ENCODE measurements around the gene SERTAD4. TPM values are rescaled to one million over a fixed set of nuclear protein-coding genes. Genes with fewer than 3 reads are reported as not detected.
A peak's percentile ranks its signal among the peaks of the same experiment; 100 is the strongest.

Gene SERTAD4
- total RNA-seq, 1 experiment from 2014 or later, result 2.6 TPM

- Histone ChIP-seq H3K9me2 (replicated peaks; ENCODE audit: low read length) (no peaks in the 10 kb centered on the region), H3K4me2 (ENCODE audit: low read length) (no peak overlapping the region), H2AFZ (ENCODE audit: low read length) (no peak overlapping the region), H3K9ac (ENCODE audit: low read length) (no peak overlapping the region), H3K9me3 (ENCODE audit: low read length) (no peaks in the 10 kb centered on the region), H3K27me3 (ENCODE audit: low read length) (no peaks in the 10 kb centered on the region), H4K20me1 (ENCODE audit: low read length) (no peaks in the 10 kb centered on the region), H3K4me3 (ENCODE audit: low read length) (no peak overlapping the region), H3K36me3 (ENCODE audit: low read depth, low read length) (no peaks in the 10 kb centered on the region), H3K4me1 (ENCODE audit: insufficient read depth, low read length) (peaks cover 33% of the 10 kb centered on the region), H3K27ac (ENCODE audit: low read length) (no peak overlapping the region), H3F3A (ENCODE audit: low read length, unreplicated experiment) (no peaks in the 10 kb centered on the region), H3K79me2 (ENCODE audit: low read length) (no peaks in the 10 kb centered on the region)
- no peak for ATAC-seq
- POLR2A ChIA-PET (ENCODE audit: unreplicated experiment), result no interaction called here
- intact Hi-C loops (cut with micrococcal nuclease), result loop anchor here (5.0 to 10.0 kb wide), 2 partner anchors 95 to 413 kb away; partner anchors contain the start of gene UTP25
- DNase-seq, result no peak
- CTCF ChIA-PET, result no interaction called here
- TF ChIP-seq EZH2 (IDR thresholded peaks at IDR 0.05; ENCODE audit: low read length, unreplicated experiment) (no peak), EZH2phosphoT487 (IDR thresholded peaks at IDR 0.05; ENCODE audit: borderline replicate concordance, low read length) (no peak), CTCF (conservative IDR thresholded peaks at IDR 0.05; ENCODE audit: low read depth, low read length) (no peak)
- BruUV-seq (replicated peaks), result no TSS peak
Measured at GRCh38 chr1:210237479-210237878, 4.9 kb downstream of the SERTAD4 start.

GRCh38 chr1:210237981-210238380, 5.4 kb downstream of the SERTAD4 start:
- H3K9me3 ChIP-seq (ENCODE audit: low read length), result no peaks in the 10 kb centered on the region
- H4K20me1 ChIP-seq (ENCODE audit: low read length), result no peaks in the 10 kb centered on the region
- no peak overlapping the region for H2AFZ ChIP-seq (ENCODE audit: low read length)
- no peak for ATAC-seq
- no peak for DNase-seq
- intact Hi-C loops (cut with micrococcal nuclease), result loop anchor here (2.0 to 10.0 kb wide), 4 partner anchors 25 to 413 kb away; partner anchors contain the start of gene UTP25
- H3K9ac ChIP-seq (ENCODE audit: low read length), result no peak overlapping the region
- ChIA-PET CTCF (no interaction called here), POLR2A (ENCODE audit: unreplicated experiment) (no interaction called here)
- H3K79me2 ChIP-seq (ENCODE audit: low read length), result no peaks in the 10 kb centered on the region
- no peak for TF ChIP-seq CTCF (conservative IDR thresholded peaks at IDR 0.05; ENCODE audit: low read depth, low read length)
- TF ChIP-seq EZH2phosphoT487 (IDR thresholded peaks at IDR 0.05; ENCODE audit: borderline replicate concordance, low read length), result no peak
- no peak overlapping the region for H3K4me2 ChIP-seq (ENCODE audit: low read length)
- no peak overlapping the region for H3K4me3 ChIP-seq (ENCODE audit: low read length)
- BruUV-seq (replicated peaks), result no TSS peak
- no peaks in the 10 kb centered on the region for H3K36me3 ChIP-seq (ENCODE audit: low read depth, low read length)
- H3K27me3 ChIP-seq (ENCODE audit: low read length), result no peaks in the 10 kb centered on the region
- peaks cover 33% of the 10 kb centered on the region for H3K4me1 ChIP-seq (ENCODE audit: insufficient read depth, low read length)
- H3K27ac ChIP-seq (ENCODE audit: low read length), result no peak overlapping the region
- H3F3A ChIP-seq (ENCODE audit: low read length, unreplicated experiment), result no peaks in the 10 kb centered on the region
- H3K9me2 ChIP-seq (replicated peaks; ENCODE audit: low read length), result no peaks in the 10 kb centered on the region

GRCh38 chr1:210239349-210240111, 6.9 kb downstream of the SERTAD4 start:
- no peak overlapping the region for H2AFZ ChIP-seq (ENCODE audit: low read length)
- BruUV-seq (replicated peaks), result no TSS peak
- no peaks in the 10 kb centered on the region for H3K27me3 ChIP-seq (ENCODE audit: low read length)
- ChIA-PET POLR2A (ENCODE audit: unreplicated experiment) (no interaction called here), CTCF (no interaction called here)
- no peaks in the 10 kb centered on the region for H4K20me1 ChIP-seq (ENCODE audit: low read length)
- peak overlapping the region; percentile 43 for H3K4me2 ChIP-seq (ENCODE audit: low read length)
- peaks cover 27% of the 10 kb centered on the region for H3K4me1 ChIP-seq (ENCODE audit: insufficient read depth, low read length)
- intact Hi-C loops (cut with micrococcal nuclease), result loop anchor here (2.0 to 10.0 kb wide), 4 partner anchors 23 to 415 kb away; partner anchors contain the start of gene UTP25
- no peak overlapping the region for H3K9ac ChIP-seq (ENCODE audit: low read length)
- H3K27ac ChIP-seq (ENCODE audit: low read length), result no peak overlapping the region
- H3K9me2 ChIP-seq (replicated peaks; ENCODE audit: low read length), result no peaks in the 10 kb centered on the region
- no peaks in the 10 kb centered on the region for H3K9me3 ChIP-seq (ENCODE audit: low read length)
- H3K79me2 ChIP-seq (ENCODE audit: low read length), result no peaks in the 10 kb centered on the region
- H3K4me3 ChIP-seq (ENCODE audit: low read length), result no peak overlapping the region
- ATAC-seq, result peak; percentile 88
- H3F3A ChIP-seq (ENCODE audit: low read length, unreplicated experiment), result no peaks in the 10 kb centered on the region
- TF ChIP-seq EZH2phosphoT487 (IDR thresholded peaks at IDR 0.05; ENCODE audit: borderline replicate concordance, low read length) (no peak), CTCF (conservative IDR thresholded peaks at IDR 0.05; ENCODE audit: low read depth, low read length) (peak; percentile 61)
- H3K36me3 ChIP-seq (ENCODE audit: low read depth, low read length), result no peaks in the 10 kb centered on the region
- DNase-seq, result peak; percentile 95
